WI38 (cell line): ENCODE measurements around the gene PLEKHA1.

Source experiments
- H3K4me3 ChIP-seq: 2 replicates; pipeline ENCODE4 v1.5.1; 2011; ENCODE audit warnings: low read depth, mild to moderate bottlenecking, control low read depth, low read length
- TF ChIP-seq, protein P1 (sequence below): IDR thresholded peaks from 2 replicates; pipeline ENCODE4 v1.5.1; 2012; ENCODE audit warnings: low read depth, mild to moderate bottlenecking, control low read depth, low read length

PLEKHA1 gene

DNA sequence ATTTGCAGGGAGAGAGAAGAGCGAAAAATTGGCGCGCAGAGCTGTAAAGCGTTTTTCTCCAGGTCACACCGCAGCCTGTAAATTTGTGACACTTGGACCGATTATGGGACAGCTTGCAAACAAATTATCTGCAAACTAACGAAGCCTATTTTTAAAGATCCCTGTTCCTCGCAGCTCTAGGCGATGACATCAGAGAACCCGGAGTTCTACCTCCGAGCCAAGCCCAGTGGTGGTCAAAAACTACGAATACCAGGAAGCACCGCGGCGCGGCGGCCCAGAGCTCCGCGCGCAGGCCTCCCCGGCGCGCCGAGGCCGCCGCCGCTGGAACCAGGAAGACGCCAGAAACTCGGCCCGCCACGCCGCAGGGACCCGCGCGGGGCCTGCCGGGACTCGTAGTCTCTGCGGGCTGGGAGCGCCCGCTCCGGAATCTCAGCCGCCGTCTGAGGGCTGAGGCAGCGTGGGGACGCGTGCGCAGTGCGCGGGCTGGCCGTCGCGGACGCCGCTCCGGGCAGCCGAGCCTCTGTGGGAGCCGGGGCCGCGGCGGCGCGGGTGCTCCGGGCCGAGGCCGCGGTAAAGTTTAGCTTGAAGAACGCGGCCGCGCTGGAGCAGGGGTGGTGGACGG is at the start of gene PLEKHA1:
PLEKHA1 (plus strand) TSS at position 472 of the 622 bp plus-strand sequence. CDS start 18,493 bp downstream, outside the sequence.
- TF ChIP-seq, protein P1, sequence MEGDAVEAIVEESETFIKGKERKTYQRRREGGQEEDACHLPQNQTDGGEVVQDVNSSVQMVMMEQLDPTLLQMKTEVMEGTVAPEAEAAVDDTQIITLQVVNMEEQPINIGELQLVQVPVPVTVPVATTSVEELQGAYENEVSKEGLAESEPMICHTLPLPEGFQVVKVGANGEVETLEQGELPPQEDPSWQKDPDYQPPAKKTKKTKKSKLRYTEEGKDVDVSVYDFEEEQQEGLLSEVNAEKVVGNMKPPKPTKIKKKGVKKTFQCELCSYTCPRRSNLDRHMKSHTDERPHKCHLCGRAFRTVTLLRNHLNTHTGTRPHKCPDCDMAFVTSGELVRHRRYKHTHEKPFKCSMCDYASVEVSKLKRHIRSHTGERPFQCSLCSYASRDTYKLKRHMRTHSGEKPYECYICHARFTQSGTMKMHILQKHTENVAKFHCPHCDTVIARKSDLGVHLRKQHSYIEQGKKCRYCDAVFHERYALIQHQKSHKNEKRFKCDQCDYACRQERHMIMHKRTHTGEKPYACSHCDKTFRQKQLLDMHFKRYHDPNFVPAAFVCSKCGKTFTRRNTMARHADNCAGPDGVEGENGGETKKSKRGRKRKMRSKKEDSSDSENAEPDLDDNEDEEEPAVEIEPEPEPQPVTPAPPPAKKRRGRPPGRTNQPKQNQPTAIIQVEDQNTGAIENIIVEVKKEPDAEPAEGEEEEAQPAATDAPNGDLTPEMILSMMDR: no peak
- H3K4me3 ChIP-seq: peak within 1 kb of the TSS; percentile 83

DNA sequence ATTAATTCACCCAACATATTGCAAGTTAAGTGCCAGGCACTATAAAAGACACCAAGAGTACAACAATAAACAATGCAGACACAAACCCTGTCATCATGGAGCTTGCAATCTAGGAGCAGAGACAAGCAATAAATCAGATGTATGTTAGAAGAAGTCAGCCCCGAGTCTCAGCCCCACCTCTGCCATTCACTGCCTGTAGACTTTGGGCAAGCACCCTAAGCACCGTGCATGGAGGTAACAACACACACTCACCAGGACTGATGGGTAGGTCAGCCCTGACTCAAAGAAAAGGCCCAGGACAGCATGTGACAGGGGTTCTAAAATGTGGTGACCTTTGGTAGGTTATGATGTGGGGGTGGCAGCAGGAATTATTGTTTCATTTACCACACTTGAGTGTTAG is 49.3 kb upstream of the PLEKHA1 start:
- TF ChIP-seq, protein P1: no peak
- H3K4me3 ChIP-seq: no peak overlapping the region

DNA sequence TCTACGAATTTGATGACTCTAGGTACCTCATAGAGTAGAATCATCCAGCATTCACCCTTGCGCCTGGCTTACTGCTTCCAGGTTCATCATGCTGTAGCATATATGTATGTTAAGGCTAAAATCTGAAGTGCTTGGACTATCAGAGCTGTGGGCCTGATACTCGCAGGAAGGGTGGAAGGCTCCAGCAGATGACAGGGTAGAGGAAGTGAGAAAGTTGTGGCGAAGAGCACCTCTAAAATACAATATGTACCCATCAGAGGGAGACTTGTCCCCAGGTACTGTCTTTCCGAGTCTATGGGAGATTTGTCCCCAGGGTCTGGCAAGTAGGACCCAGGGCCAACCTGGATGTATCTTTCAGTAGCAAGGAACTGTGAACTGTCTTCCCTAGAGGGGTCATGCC is 48.1 kb upstream of the PLEKHA1 start:
- TF ChIP-seq, protein P1: no peak
- H3K4me3 ChIP-seq: no peak overlapping the region

DNA sequence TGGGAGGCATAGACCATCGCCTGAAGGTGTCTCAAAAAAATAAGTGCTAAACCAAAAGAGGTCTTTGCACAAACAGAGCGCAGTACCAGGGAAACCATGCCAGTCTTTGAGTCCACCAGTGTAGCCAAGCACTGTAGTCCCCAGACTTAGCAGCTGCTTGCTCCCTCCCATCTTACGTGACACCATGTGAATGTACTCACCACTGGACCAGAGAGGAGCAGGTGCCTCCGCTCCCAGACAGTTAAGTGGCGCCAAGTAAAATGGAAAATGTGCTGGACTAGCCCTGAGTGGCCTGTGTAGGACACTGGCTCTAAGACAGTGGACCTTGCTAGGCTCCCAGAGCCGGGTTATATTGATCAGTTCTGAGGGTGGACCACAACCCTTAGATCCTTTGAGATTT is 47.7 kb upstream of the PLEKHA1 start:
- TF ChIP-seq, protein P1: no peak
- no peak overlapping the region for H3K4me3 ChIP-seq

DNA sequence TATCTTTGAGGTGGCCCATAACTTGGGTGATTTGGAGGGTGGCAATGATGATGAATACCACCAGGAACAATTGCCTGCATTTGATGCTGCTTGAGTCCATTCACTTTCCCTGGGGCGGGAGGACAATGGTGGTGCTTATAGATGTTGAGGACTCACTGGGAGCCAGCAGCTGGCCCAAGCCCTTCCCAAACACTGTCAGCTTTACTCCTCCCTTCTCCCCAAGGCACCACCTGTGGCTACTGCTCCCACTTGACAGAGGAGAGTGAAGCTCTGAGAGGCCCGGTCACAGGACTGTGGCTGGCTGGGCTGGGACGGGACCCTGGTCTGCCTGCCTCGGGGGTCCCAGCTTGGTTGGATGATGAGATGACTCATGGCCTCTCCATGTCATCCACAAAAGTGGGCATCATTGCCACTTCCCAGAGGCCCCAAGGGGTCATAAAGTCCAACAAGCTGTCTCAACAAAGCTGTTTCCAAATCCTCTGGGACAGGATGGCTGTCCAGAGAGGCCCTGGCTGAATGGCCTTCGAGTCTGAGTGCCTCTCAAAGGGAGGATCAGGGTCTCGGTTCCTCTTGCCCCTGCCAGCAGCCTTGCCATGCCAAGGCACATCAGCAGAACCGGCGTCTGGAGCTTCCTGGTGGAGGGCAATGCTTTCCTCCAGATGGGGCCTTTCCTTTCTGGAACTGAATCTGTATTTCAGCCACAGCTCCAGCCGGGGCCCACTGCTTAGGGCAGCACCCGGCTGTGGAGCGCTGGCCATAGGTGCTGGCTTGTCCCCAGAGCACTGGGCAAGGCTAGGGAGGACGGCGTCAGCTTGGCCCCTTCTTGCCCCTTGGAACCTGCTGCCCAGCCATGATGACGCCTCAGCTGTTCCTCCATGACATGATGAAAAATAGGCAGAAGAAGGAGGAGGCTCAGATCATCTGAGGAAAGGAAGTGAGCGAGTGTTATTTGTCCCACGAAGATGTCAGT is 47.0 kb upstream of the PLEKHA1 start:
- no peak overlapping the region for H3K4me3 ChIP-seq
- TF ChIP-seq, protein P1: no peak

DNA sequence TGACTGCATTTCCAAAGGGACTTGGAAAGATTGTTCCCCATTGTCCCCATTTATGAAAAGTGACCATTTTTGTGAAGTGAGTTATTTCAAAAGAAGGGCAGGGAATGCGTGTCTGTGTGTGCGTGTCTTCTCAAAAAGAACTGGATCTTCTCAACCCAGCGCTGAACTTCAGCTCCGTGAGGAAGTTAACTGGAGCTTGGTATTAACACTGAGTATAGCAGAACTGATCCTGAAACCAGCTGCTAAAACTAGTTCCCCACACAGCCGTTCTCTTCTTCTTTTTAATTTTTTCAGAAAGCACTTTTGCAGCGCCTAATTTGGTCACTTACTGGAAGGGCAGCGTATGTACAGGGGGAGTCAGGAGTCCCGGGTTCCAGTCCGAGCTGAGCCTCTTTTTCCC is 45.8 kb upstream of the PLEKHA1 start:
- H3K4me3 ChIP-seq: no peak overlapping the region

More for the DNA sequence above, 45.8 kb upstream of the PLEKHA1 start:
- TF ChIP-seq, protein P1: no peak
